Rectal smooth muscle tissue (tissue), 1 donor: ENCODE data around the gene KCNIP4.

Source experiments
- H3K27ac ChIP-seq: one replicate; pipeline ENCODE4 v1.7.0; 2013; ENCODE audit warnings: low read depth, low read length, inconsistent platforms
- H3K27me3 ChIP-seq: one replicate; pipeline ENCODE4 v1.7.0; 2013; ENCODE audit warnings: low read length; ENCODE audit not compliant: control insufficient read depth, insufficient read depth
- H3K36me3 ChIP-seq: one replicate; pipeline ENCODE4 v1.7.0; 2013; ENCODE audit warnings: low read length; ENCODE audit not compliant: control insufficient read depth, insufficient read depth
- H3K4me1 ChIP-seq: one replicate; pipeline ENCODE4 v1.7.0; 2013; ENCODE audit warnings: low read length; ENCODE audit not compliant: control insufficient read depth, insufficient read depth
- H3K4me3 ChIP-seq: one replicate; pipeline ENCODE4 v1.7.0; 2013; ENCODE audit warnings: low read length
- H3K9ac ChIP-seq: one replicate; pipeline ENCODE4 v1.7.0; 2013; ENCODE audit warnings: low read length

The KCNIP4 gene

DNA sequence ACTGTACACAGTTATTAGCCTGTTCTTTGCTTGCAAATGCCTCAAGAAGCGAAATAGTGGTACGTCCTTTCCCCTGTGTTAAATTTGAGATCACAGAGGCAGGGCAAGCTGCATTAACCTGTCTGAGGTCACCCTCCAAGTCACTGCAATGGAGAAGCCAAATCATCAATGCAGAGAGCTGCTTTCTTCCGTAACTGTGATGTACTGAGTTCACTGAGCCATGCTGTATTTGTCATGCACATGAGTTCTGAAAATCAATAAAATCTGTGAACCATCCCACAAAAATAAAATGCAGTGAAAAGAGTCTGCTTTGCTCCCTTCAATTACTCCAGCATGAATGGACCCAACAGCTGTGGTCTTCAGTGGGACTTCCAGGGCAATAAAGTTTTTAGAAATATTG is 393.5 kb downstream of the KCNIP4 start:
- Histone ChIP-seq H3K4me1 (no peaks in the 10 kb centered on the region), H3K4me3 (no peak overlapping the region), H3K9ac (no peak overlapping the region), H3K27me3 (no peaks in the 10 kb centered on the region), H3K36me3 (no peaks in the 10 kb centered on the region), H3K27ac (no peak overlapping the region)

DNA sequence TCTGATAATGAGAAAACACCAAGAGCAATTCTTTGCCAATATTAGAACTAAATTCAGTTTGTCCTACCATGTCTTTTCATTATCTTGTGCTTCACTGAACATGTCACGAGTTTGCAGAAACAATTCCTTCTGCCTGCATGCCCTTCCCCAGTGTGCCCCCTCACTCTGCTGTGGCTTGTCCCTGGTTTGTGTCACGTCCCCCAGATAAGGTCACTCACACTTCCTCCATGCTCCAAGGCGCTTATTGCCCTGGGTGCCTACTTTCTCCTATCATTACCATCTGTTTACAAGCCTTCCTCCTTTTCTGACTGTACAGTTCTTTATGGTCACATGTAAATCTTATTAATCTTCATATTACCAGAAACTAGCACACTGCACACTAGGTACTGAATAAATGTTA is 394.1 kb downstream of the KCNIP4 start:
- H3K36me3 ChIP-seq = no peaks in the 10 kb centered on the region
- H3K4me1 ChIP-seq = no peaks in the 10 kb centered on the region
- H3K27ac ChIP-seq = no peak overlapping the region
- H3K4me3 ChIP-seq = no peak overlapping the region
- H3K27me3 ChIP-seq = no peaks in the 10 kb centered on the region
- H3K9ac ChIP-seq = no peak overlapping the region

DNA sequence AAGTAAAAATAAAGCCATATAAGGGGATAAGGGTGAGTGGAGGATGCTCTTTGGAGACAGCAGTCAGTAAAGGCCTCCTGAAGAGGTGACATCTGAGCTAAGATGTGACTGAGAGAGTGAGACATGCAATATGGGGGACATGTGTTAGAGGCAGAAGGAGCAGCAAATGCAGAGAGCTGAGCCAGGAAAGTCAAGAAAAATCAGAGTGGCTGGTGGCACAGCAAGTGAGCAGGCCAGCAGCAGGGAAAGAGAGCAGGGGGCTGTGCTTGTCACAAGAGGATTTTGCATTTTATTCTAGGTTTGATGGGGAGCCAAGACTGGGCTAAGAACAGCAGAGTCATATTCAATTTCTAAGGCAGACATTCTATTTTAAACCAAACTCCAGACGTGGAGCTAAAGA is 394.5 kb downstream of the KCNIP4 start:
- no peaks in the 10 kb centered on the region for H3K4me1 ChIP-seq
- no peaks in the 10 kb centered on the region for H3K36me3 ChIP-seq
- H3K9ac ChIP-seq = no peak overlapping the region
- H3K4me3 ChIP-seq = no peak overlapping the region
- no peak overlapping the region for H3K27ac ChIP-seq
- no peaks in the 10 kb centered on the region for H3K27me3 ChIP-seq

DNA sequence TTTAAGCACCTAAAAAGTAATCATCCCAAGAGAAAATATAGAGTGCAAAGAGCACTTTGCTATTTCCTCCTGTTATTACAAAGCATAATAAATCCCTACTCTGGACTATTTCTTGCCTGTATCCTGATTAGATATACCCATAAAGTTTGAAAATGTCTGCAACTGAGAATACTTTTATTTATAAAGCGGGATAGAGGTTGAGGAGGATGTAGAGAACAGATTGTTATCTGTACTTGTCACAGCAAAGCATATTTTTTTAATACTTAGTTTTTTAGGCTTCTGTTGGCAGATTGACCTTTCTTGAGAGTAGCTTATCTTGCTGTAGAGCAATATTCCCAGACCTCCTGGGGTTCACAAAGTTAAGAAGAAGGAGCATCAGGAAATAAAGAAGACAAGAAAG is 396.1 kb downstream of the KCNIP4 start:
- Histone ChIP-seq H3K36me3 (no peaks in the 10 kb centered on the region), H3K27me3 (no peaks in the 10 kb centered on the region)

DNA sequence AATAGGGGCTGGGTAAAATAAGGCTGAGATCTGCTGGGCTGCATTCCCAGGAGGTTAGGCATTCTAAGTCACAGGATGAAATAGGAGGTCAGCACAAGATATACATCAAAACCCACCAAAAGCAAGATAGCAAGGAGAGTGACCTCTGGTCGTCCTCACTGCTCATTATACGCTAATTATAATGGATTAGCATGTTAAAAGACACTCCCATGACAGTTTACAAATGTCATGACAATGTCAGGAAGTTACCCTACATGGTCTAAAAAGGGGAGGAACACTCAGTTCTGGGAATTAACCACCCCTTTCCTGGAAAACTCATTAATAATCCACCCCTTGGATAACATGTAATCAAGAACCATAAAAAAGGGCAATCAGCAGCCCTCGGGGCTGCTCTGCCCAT is 403.6 kb downstream of the KCNIP4 start:
- Histone ChIP-seq H3K27me3 (no peaks in the 10 kb centered on the region), H3K4me1 (no peaks in the 10 kb centered on the region), H3K36me3 (no peaks in the 10 kb centered on the region), H3K4me3 (no peak overlapping the region), H3K9ac (no peak overlapping the region), H3K27ac (no peak overlapping the region)

More for the DNA sequence above, 396.1 kb downstream of the KCNIP4 start:
- no peak overlapping the region for H3K27ac ChIP-seq
- no peak overlapping the region for H3K4me3 ChIP-seq
- no peaks in the 10 kb centered on the region for H3K4me1 ChIP-seq
- no peak overlapping the region for H3K9ac ChIP-seq

DNA sequence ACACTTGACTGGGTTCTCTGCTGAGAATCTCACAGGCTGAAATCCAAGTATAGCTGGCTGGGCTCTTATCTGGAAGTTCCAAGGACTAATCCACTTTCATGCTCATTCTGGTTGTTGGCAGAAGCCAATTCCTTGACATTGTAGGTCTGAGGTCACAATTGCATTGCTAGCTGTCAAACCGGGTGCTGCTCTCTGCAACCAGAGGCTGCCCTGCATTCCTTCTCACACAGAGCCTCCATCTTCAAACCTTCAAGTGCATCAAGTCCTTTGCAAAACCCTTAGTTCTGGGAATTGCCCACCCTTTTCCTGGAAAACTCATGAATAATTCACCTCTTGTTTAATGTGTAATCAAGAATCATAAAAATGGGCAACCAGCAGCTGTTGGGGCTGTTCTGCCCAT is 404.2 kb downstream of the KCNIP4 start:
- Histone ChIP-seq H3K4me1 (no peaks in the 10 kb centered on the region), H3K9ac (no peak overlapping the region), H3K36me3 (no peaks in the 10 kb centered on the region), H3K27me3 (no peaks in the 10 kb centered on the region), H3K4me3 (no peak overlapping the region), H3K27ac (no peak overlapping the region)

DNA sequence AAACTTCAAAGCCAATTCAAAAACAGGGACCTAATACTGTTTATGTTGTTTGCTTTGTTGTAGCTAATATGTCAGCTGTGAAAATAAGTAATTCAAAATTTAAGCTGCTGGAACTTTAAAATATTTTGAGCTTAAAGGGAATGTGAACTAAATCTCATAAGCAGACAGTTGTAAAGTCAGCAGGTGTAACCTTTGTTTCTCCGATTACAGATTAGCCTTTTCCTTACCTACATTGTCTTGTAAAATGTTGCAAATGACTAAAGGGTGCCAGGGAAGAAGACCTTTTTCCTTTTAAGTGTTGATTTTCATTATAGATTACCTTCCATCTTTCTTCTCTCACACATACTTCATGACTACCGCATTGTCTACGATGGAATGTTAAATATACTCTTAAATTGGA is 405.1 kb downstream of the KCNIP4 start:
- Histone ChIP-seq H3K4me3 (no peak overlapping the region), H3K27ac (no peak overlapping the region), H3K36me3 (no peaks in the 10 kb centered on the region), H3K9ac (no peak overlapping the region), H3K27me3 (no peaks in the 10 kb centered on the region), H3K4me1 (no peaks in the 10 kb centered on the region)

DNA sequence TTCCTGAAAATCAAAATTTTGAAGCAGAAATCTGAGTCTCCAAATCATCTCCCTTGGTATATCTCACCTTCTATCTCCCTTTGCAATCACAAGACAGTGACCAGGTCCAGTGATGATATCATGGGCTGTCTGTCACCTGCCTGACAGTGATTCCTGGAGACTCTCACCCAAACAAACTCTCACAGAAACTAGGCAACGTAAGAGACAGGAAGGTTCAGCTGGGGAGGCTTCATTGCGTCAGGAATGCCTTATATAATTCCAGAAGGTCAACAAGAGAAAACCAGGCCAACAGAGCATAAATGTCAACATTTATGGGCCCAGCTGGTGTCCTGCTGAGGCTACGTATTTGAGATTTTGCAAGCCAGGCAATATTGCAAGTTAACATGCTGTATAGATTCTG is 412.7 kb downstream of the KCNIP4 start:
- Histone ChIP-seq H3K27ac (peak overlapping the region; percentile 24), H3K36me3 (no peaks in the 10 kb centered on the region), H3K4me1 (peaks cover 2% of the 10 kb centered on the region), H3K27me3 (no peaks in the 10 kb centered on the region), H3K9ac (no peak overlapping the region), H3K4me3 (no peak overlapping the region)

DNA sequence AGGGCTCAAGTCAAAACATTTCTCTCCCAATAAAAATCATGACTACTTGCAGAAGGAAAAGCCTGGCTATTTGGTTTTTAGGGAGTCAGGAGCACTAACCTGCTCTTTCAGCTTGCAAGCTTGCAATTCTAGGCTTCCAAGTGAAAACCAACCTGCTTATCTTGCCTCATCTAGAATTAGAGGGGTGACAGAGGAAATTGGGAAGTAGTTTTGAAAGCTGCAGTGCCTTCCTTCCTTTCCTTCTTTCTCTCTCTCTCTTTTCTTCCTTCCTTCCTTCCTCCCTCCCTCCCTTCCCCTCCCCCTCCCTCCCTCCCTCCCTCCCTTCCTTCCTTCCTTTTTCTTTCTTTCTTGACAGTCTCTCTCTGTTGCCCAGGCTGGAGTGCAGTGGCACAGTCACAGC is 417.5 kb downstream of the KCNIP4 start:
- no peak overlapping the region for H3K9ac ChIP-seq
- no peaks in the 10 kb centered on the region for H3K27me3 ChIP-seq
- H3K4me3 ChIP-seq = no peak overlapping the region
- H3K27ac ChIP-seq = no peak overlapping the region
- no peaks in the 10 kb centered on the region for H3K36me3 ChIP-seq
- peaks cover under 1% of the 10 kb centered on the region for H3K4me1 ChIP-seq

DNA sequence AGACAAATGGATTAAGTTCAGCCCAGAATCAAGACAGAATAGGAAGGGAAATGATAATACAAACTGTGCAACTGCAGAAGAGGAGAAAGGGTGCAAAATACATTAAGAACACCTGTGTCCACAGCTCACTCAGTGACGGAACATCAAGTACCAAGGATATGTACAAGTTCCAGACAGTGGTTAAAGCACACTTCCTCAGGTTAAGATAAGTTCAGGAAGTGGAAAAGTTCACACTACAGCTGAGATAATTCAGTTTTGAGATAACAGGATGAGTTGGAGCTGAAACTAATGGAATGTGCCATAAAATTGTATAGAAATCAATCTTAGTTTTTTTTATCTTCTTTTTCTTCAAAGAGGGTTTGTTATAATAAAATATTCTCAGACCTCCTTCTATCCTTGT is 419.4 kb downstream of the KCNIP4 start:
- Histone ChIP-seq H3K4me3 (no peak overlapping the region), H3K36me3 (no peaks in the 10 kb centered on the region), H3K4me1 (no peaks in the 10 kb centered on the region)

DNA sequence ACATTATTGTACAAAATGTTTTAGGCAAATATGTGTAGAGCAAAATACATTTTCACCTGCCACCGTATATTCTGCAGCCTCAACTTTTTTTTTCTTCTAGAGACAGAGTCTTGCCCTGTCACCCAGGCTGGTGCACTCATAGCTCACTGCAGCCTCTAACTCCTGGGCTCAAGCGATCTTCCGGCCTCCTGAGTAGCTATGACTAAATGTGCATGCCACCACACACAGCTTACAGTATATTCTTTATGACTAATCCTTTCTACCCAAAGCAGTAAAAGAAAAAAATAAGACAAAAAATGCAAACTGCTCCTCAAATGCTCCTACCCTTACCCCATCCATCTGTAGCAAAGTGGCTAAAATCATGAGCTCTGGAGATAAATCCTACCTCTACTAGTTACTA is 426.3 kb downstream of the KCNIP4 start:
- Histone ChIP-seq H3K4me3 (no peak overlapping the region), H3K4me1 (no peaks in the 10 kb centered on the region), H3K27ac (no peak overlapping the region), H3K9ac (no peak overlapping the region), H3K27me3 (no peaks in the 10 kb centered on the region), H3K36me3 (no peaks in the 10 kb centered on the region)

More for the DNA sequence above, 419.4 kb downstream of the KCNIP4 start:
- Histone ChIP-seq H3K9ac (no peak overlapping the region), H3K27ac (no peak overlapping the region), H3K27me3 (no peaks in the 10 kb centered on the region)

DNA sequence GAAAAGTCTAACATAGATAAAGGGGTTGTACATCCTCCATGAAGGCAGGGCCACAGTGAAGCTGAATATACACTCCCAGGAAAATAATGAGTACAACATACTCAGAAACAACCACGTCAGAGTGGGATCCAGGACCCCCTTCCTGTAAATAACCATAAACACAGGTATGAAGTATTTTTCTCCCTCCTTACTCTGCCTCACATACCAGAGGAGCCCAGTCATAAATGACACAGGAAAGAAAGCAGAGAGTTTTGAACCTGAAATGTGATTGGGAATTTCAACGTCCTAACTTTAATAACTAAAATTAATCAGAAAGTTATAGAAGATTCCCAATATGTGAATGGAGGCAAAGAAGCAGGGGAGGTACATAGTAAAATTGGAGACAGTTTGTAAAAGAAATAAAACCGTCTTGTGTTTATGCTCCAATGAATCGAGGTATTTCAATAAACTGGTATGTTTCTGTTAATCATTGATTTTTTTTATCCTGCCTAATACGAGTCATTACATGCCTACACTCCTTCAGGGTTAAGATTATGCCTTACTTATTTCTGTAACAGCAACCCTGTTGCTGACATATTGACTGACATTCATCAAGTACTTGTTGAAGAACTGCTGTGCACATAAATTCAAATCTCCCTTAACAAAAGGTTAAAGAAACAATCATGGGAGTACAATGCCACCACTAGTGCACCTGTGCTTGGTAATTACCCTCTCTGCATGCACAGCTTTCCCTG is 431.3 kb downstream of the KCNIP4 start:
- Histone ChIP-seq H3K27me3 (no peaks in the 10 kb centered on the region), H3K4me1 (no peaks in the 10 kb centered on the region), H3K4me3 (no peak overlapping the region), H3K9ac (no peak overlapping the region), H3K27ac (no peak overlapping the region), H3K36me3 (no peaks in the 10 kb centered on the region)

DNA sequence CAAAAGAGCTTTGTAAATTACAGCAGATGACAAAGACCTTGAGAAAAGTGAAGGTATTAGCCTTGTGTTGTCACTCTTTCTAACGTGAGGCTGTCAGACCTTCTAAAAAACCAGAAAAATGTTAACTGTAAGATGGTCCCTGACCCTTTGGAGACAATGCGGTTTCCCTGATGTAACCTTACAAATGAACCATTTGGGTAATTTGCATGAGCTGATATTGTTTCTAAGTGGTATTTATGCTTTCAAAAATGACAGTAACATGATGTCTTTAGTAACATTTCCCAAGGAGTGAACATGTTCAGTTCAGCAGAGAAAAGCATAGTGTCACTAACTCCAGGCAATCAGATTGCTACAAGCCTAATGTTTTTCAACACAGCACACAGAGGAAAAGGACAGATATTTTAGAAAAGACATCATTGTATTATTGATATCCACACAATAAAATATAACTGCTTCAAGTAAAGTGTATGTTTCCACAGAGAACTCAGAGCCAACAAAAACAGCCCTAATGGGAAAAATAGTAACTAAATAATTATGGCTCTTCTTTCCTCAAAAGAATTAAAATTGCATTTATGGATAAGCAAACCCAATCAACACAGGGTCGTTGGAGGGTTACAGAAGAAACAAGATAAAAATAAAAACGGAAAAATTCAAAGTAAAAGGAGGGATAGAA is 434.4 kb downstream of the KCNIP4 start:
- no peak overlapping the region for H3K4me3 ChIP-seq
- H3K27me3 ChIP-seq = no peaks in the 10 kb centered on the region
- no peaks in the 10 kb centered on the region for H3K4me1 ChIP-seq
- H3K9ac ChIP-seq = no peak overlapping the region
- H3K27ac ChIP-seq = no peak overlapping the region
- H3K36me3 ChIP-seq = no peaks in the 10 kb centered on the region
